HG03460 (cell line): ENCODE results near the gene SETBP1.

Experiments used
- ATAC-seq: cut with Tn5 transposase; IDR thresholded peaks from one replicate; pipeline ENCODE4 v1.9.1; 2021; ENCODE audit not compliant: unreplicated experiment

Gene SETBP1

DNA sequence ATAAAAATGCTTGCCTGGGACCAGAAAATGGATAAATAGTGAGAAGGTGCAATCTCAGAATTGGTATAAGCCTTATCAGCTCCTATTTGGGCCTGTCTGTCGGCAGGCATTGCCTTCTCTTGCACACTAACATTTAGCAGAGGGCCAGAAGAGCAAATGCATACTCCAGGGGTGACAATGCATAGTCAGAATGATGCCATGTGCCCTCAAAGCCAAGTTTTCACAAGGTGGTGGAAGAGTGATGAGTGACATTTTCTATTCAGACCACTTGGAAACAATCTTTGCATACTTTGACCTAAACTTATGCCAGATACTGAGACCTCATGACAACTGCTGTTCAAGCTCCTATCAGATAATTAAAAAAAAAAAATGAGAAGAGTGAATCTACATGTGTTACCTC, 276.3 kb downstream of the SETBP1 start:
- ATAC-seq = no peak

DNA sequence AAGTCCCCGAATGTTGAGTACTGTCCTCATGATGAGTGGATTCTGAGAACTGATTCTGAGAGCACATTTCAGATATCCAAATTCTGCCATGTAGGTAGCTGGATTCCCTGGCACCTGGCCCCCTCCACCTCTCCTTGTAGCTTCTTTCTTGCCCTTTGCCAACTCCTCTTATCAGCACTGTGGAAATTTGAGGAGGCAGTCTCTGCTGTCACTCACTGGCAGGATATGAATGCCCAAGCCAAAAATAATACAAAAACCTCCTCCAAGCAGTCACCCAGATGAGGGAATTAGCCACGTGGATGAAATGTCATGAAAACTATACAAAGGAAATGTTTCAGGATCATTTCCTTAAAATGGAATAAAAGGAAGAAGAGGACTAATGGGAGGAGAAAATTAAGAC, 276.8 kb downstream of the SETBP1 start:
- no peak for ATAC-seq

DNA sequence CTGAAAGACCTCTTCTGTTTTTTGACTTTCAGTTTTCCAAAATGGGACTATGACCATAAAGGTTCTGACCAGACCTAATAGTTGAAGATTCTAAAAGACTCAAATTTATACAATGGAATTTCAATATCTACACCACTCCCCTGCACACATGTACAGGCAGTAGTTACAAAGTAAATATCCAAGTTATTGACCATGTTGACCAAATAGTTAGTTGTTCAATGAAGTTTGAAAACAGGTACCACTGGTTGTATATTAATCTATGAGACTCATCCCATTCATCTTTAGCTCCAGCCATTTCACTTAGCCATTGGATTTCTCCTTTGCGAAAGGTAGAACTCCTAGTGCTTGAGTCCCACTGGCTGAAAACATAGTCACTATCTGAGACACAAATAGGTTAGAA, 277.4 kb downstream of the SETBP1 start:
- no peak for ATAC-seq

DNA sequence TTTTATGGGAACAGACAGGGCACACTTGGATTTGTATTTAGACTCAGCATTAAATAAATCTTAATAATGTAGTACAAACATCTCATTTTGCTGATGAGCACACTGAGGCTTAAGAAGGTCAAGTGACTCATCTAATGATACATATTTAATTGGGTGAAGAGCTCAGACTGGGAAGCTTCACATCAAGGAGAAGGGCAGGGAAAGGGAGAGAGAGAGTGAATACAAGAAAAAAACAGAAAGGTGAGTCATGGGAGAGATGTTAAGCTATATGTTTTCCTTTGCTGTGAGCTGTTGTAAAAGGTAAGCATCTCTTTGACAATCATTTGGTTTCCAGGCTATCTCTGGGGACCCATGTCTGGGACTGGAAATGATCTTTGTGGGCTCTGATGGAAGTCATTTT, 277.8 kb downstream of the SETBP1 start:
- ATAC-seq = no peak

DNA sequence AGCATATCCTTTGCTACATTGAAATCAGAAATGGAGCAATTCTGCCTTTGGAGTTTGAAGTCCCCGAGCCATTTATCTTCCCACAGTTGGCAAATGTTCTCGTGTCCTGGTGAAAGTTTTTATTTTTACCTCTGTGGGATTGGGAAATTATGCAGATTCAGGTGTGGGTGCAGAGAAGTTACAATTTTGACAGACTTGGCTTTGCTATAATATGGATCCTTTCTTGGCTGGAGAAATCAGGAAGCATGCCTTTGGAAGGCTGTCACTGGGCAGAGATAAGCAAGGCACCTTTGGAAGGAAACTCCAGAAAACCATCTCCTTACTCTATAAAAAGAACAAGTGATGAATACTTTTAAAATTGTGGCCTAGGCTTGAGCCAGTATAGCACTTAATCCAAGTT, 278.3 kb downstream of the SETBP1 start:
- ATAC-seq = no peak

DNA sequence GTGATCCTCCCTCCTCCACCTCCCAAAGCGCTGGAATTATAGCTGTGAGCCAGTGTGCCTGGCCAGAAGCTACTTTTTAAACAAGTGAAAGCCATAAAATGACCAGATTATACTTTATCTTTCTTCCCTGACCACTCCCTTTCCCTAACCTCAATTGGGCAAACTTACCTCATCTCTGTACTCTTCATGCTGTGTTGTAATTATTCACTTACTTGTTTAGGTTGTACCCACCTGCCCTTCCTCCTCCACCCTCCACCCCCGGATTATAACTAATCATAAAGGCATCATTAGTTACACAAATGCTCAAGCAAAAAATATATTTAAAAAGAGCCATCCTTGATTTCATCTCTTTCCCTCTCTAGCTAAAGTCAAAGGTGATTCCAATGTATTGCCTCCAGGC, 279.9 kb downstream of the SETBP1 start:
- ATAC-seq = no peak

DNA sequence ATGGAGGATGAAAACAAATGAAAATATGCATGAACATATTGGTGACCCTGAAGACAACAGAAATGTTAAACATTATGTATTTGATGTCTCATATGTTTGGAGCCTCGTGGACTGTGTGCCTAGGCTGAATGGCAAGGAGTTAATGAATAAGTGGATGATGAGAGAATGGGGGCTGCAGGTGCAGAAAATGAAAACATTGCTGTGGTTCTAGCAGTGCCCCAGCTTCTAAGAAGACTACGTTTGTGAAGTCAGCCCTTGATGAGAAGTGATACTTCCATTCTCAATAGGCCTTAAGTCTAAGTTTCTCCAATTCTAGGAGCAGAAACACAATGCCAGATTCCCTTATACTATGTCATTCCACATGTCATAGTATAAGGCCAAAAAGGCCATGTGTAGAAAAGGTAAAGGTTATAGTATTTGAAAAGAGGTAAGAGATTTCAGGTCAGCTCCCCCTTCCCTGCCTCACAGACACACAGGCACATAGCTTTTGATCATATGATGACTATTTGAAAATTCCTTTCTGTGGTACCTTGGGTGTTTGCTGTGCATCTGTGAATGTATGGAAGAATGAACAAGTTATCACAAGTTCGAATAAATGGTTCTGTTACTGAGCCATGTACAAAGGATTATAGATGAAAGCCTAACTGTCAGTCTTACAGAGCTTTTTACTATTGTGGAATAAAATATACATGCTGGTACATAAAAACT, 280.8 kb downstream of the SETBP1 start:
- no peak for ATAC-seq

DNA sequence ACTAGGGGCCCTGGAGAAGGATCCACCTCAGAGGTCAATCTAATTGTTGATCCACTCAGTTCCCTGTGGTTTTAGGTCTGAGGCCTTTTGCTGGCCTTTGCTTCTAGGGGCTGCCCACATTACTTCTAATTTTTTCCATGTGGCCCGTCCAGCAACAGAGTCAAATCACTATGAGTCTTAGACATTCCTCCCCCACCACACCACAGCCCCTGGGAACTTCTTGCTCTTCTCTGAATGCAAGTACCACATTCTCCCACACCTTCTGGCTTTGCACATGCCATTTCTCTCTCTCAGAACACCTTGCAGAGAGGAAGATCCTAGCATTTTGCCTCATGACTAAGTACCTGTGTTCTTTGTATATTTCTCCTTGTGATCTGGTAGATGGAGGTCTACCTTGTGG, 286.9 kb downstream of the SETBP1 start:
- no peak for ATAC-seq

DNA sequence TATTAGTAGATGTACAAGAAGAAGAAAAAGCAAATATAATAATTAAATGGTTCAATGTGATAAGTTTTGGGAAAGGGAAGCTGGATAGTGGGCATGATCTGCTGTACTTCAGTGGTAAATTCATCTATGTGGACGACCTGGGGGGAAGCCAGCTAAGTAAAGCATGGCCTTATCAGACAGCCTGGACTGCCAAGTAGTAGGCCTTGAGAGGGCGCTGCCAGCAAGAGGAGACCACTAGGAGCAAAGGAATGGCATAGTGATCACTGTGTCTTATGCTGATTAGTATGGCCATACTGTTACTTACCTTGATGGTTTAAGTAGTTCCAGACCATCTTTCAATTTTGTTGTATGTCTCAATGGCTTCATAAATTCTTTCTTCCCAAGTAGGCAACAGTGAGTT, 287.6 kb downstream of the SETBP1 start:
- ATAC-seq = no peak

DNA sequence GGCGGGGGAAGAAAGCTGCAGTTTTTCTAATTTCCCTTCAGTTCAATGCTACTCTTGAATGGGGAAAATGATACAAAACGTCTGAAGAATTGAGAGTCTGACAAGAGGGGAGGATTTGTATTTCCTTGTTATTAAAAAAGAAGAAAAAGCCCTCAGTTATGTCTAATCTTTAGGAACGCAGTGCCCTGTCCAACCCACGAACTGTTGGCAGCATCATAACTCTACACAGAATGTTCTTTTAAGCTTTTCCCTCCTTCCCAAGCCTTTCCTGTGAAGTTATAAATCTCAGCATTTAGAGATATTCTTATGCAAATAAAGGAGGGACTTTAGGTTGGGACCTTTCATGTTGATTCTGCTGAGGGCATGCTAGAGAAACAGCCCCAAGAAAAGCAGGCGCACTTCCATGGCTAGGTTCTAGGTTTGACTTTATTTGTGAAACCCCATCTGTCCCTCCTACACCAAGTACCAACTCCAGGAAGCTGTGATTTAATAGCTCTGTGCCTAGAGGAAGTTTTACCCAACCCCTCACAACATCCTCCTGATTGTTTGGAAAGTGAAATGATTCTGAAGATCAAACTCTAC, 288.6 kb downstream of the SETBP1 start:
- ATAC-seq = no peak

DNA sequence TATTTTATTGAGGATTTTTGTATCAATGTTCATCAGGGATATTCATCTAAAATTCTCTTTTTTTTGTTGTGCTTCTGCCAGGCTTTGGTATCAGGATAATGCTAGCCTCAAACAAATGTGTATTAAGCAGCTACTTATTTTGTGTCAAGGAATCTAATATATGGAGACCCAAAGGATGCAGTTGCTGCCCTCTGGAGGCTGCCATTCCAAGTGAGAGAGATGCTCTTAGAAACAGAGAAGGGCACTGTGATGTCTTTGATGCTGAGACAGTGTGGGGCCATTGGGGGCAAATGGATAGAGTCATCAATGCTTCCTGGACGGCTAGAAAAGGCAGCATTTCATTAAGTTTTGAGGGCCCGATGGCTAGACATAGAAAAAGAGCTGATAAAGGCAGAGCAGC, 292.6 kb downstream of the SETBP1 start:
- no peak for ATAC-seq

DNA sequence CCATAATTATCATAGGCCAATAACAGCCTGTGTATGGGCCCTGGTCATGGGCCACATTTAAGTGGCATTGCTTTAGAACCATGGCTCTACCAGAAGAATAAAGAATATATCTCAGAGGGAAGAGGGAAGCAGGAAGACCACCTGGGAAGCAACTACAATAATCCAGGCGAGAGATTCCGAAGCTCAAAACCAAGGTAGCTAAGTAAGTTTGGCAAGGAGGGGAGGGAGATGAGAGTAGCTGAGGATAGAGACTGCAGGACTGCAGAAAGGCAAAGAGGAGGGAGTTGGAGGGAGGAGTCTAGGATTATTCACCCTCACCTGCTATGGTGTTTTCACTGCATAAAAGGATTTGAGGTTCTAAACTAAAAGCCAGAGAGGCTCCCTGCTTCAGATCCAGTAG, 293.5 kb downstream of the SETBP1 start:
- no peak for ATAC-seq

DNA sequence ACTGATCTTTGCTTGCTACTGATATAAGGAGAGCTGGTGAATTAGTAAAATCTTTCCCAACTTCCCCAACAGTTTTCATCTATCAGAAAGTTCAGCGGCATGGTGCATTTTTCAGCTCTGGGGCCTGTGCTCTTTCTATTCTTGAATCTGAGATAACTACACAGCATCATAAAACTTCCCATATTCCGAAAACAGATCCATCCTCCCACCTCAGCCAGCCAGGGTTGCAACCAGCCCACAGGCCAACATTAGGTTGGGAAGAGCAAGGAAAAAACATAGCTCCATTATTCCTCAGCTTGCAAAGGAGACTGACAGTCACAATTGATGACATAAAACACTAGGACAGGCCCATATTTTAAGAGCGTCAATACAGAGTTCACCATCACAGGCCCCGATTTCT, 297.2 kb downstream of the SETBP1 start:
- ATAC-seq = no peak

DNA sequence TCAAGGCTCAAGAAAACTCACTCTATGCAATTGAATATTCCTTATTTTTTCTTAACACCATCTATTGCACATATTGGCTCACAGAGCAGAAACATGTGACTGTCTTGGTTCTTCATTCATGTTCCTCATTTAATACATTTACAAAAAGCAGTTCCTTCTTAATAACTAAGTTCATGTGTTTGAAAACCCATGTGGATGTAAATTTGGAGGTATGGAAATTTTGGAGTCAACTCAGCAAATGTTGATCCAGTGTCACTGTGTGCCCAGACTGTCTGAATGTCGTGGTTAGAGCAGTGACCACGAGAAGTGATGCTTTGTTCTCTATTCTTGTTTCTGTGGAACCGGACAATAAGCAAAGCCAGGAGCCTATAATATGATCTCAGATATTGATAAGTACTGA, 299.1 kb downstream of the SETBP1 start:
- ATAC-seq = no peak

DNA sequence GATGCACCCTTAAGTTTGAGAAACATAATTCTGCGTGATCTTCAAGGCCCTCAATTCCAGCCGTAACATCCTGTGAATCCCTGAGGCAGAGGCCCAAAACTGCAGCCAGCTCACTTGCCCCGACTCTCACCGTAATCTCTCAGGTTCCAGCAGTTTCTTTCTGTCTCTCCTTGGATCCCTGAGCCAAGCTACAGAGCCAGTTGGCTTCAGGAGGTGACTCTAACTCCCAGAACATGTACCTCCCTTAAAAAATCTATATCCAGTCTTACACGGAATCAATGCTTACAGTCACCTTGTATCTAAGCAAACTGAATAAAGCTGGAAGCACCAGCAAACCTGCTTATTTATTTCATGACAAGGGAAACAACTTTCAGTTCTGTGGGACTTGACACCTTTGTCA, 300.4 kb downstream of the SETBP1 start:
- no peak for ATAC-seq

DNA sequence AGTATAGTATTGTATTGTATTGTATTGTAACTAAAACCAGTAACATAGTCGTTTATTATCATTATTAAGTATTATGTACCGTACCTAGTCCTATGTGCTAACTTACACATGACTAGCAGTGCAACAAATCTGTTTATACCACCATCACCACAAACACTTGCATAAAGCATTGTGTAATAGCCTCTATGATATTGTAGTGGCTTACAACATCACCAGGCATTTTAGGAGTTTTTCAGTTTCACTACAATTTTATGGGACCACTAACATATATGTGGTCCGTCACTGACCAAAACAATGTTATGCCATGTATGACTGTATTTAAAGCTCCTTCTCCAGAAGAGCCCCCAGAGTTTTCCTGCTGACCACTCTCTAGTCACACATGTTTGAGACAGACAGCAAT, 306.2 kb downstream of the SETBP1 start:
- no peak for ATAC-seq

DNA sequence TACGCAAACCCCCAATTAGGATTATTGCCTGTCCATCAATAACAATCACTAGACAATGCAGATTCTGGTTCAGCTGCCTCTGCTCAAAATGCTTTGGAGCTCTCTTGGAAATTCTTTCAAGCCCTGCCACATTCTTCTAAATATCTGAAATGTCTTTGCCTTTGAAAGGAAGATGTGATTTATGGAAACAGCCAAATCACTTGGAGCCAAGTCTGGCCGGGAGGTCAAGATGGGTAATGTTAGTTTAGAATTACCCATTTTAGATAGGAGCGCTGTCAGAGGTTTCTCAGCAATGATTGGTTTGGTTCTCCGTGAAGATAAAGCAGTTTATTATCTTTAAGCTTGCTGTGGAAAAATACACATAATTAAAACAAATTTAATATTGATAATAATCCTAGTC, 306.7 kb downstream of the SETBP1 start:
- no peak for ATAC-seq

DNA sequence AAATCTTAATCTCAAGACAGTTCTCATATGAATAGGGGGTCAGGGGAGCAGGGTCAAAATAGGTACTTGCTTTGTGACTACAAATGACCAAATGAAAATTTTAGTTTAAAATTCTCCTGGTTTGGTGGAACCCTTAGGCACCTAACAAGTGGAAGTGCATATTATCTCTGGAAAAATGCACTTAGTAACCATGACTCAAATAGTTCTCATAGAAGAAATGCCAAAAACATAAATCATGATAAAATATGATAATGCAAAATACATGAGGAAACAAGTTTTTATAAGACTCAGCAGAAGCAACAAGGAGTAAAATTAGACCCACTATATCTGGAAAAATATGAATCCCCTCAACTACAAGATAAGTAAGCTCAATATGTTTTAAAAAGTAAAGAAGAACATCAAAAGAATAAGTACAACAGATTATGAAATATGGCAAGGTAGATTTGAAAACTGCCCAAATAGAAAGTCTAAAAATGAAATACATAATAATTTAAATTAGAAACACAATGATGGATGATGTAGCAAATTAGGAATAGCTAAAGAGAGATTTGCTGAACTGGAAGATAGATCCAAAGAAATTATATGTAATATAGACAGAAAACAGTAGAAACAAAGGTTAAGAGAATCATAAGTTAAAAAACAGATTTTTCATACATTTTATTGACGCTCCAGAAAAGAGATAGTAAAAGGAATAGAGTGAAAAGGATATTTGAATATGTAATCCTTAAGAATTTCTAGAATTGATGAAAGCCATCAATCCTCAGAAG, 308.3 kb downstream of the SETBP1 start:
- no peak for ATAC-seq

DNA sequence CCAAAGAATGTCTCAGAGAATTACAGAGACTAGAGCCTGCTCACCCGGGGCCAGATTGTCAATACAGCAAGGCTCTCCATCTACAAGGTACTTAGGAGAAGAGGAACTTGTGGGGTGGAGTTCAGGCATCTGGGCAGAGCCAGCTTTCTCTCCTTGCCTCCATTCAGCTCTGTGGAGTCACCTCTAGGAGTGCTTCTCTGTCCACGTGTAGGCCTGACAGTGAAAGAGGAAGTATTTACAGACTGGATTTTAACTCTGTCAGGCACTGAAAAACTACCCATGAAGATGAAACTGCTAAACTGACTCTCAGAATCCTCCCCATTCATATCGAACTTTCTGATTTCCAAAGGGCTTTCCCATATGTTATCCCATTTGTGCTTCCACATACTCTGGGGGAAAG, 315.6 kb downstream of the SETBP1 start:
- ATAC-seq = no peak

DNA sequence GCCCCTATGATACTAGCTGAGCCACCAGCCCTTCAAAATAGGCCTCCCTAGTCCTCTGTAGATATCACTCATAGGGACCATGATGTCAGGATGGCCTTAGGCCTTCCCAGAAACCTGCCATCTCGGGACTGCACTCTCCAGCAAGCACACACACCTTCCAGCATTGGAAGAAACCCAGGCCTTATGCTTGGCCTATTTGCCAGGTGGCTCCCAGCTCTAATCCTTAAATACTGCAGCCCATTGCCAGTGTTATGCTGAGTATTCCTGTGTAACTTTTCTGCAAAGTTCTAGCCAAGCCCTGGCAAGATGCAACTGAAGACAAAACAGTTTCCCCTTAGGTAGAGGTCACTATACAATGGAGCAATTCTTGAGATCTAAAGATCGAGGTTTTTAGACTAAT, 316.5 kb downstream of the SETBP1 start:
- ATAC-seq = no peak

DNA sequence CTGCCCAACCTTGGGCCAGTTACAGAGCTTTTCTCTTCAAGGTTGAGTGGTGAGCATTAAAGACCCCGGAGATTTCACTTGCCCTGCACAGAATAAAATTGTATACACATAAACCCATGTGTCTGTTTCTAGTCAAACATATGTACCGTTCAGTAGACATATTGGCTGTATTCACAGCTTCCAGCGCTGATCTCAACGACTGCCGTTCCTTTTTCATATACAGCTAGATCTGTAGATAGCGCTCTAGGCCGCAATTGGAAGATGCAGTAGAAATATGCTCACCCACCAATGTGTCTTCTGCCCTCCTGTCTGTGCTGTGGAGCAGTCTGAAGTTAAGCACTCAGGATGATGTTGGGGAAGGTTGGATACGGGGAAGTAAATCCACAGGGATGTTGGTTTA, 317.7 kb downstream of the SETBP1 start:
- no peak for ATAC-seq

DNA sequence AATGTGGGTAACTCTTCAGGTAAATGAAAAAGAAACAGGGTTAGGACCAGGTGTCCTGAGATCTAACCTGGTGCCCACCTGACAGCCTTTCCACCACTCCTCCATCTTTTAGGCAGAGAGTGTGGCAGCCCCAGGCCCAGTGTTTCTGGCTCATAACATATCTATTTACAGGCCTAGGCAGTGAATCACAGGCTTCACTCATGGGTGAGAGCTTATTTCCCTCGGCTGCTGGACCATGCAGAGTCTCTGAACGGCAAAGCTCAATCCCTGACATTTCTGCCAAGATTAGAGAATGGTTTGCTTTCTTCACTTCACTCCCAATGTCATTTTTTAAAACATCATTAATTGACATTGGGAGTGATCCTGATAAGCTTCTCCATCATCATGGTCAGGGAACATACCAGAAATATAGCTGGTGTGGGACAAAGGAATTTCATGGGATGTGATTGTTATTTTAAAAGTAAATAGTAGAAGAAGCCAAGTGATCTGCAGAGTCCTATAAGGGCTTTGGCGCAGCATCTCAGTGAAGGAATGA, 323.9 kb downstream of the SETBP1 start:
- ATAC-seq = no peak
